Fibroblast of mammary gland (primary cell): ENCODE measurements around the gene AOPEP.
A peak's percentile ranks its signal among the peaks of the same experiment; 100 is the strongest.

Source experiments
- DNase-seq: peaks from one replicate; pipeline ENCODE4 v3.0.0-alpha.2; 2010; ENCODE audit warnings: low read depth
- H3K4me3 ChIP-seq: 2 replicates; pipeline ENCODE4 v1.5.1; 2011; ENCODE audit warnings: low read depth, mild to moderate bottlenecking, low read length, moderate library complexity; ENCODE audit not compliant: control insufficient read depth
- TF ChIP-seq, protein P1 (sequence below): conservative IDR thresholded peaks from 2 replicates; pipeline ENCODE4 v1.5.1; 2011; ENCODE audit warnings: low read depth, low read length, inconsistent platforms; ENCODE audit not compliant: control insufficient read depth, insufficient read depth

The AOPEP gene

DNA sequence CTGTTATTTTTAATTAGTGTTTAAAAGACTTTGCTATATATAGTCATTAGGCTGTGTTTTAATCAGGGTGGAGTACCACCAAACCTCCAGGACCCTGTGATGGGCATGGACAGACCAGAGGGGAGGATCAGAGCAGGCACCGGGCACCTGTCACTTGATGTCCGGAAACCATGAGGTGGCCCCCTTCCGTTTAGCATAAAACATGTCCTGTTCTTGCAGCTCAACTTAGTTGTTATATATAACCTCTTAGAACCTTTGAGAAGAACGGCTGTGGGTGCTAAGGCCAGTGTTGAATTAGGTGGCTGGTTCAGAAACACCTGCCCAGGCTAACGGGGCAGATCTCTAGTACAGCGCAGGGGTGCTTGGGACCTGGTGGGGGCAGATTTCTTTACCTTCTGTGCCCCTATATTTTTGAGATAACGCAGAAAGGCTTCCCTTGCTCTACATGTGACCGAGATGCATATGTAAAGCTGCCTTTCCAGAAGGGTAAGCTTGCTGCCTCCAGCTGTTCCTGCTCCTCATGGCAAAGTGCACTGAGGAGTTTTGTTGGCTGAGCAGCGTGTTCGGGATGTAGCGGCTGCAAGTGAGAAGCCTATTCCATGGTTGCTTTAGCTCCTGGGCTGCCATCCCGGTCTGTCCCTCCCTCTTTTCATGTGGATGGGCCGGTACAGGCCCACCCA lies 335.6 kb downstream of the AOPEP start:
- TF ChIP-seq, protein P1, sequence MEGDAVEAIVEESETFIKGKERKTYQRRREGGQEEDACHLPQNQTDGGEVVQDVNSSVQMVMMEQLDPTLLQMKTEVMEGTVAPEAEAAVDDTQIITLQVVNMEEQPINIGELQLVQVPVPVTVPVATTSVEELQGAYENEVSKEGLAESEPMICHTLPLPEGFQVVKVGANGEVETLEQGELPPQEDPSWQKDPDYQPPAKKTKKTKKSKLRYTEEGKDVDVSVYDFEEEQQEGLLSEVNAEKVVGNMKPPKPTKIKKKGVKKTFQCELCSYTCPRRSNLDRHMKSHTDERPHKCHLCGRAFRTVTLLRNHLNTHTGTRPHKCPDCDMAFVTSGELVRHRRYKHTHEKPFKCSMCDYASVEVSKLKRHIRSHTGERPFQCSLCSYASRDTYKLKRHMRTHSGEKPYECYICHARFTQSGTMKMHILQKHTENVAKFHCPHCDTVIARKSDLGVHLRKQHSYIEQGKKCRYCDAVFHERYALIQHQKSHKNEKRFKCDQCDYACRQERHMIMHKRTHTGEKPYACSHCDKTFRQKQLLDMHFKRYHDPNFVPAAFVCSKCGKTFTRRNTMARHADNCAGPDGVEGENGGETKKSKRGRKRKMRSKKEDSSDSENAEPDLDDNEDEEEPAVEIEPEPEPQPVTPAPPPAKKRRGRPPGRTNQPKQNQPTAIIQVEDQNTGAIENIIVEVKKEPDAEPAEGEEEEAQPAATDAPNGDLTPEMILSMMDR = no peak
- DNase-seq = no peak
- H3K4me3 ChIP-seq = no peak overlapping the region

GRCh38 chr9:95062596-95063065 lies 336.1 kb downstream of the AOPEP start:
- H3K4me3 ChIP-seq = no peak overlapping the region
- TF ChIP-seq, protein P1 = no peak
- DNase-seq = no peak

- H3K4me3 ChIP-seq = no peak overlapping the region
- DNase-seq = no peak
- TF ChIP-seq, protein P1 = no peak
These were observed 336.8 kb downstream of the AOPEP start for GRCh38 chr9:95063300-95063699.

DNA sequence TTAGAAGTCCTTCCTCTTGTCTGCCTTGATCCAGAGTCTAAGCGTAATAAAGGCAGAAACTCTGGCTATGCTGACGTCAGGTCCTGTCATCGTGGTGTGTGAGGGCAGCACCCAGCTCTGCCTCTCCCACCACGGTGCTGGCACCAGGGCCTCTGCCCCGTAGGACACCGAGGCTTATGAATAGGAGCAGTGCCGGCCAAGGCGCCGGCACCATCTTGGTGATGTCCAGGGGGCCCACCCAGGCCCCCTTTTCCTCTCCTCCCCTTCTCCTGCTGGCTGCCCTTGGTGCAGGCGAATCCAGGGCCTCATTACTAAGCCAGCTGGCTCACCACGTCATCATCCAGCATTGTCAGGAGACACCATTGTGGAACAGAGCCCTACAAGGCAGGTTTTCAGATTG lies 338.7 kb downstream of the AOPEP start:
- no peak overlapping the region for H3K4me3 ChIP-seq
- DNase-seq = peak; percentile 50
- TF ChIP-seq, protein P1 = no peak

DNA sequence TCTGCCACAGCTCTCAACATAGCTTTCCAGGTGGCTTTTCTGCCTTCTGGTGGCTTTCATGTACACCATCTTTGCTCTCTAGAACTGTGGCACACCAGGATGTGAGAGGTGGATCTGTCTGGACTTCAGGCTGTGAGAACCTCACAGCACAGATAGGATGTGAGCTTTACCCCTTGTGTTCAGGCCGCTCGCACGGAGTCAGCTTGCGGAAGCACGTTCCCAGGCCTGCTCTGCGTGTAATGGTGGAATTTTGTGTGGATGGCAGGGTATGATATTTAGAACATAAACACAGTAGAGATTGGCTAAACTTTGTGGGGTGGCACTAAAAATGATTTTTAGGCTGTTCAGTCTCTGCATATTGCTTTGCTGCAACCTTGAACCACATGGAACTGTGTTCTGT lies 340.6 kb downstream of the AOPEP start:
- TF ChIP-seq, protein P1 = no peak
- no peak overlapping the region for H3K4me3 ChIP-seq
- no peak for DNase-seq

GRCh38 chr9:95067897-95068296 lies 341.4 kb downstream of the AOPEP start:
- TF ChIP-seq, protein P1 = no peak
- DNase-seq = peak; percentile 55
- H3K4me3 ChIP-seq = no peak overlapping the region
